DND-41 (cell line): ENCODE data around the gene CCNI2.

ENCODE experiments used
- ATAC-seq: fragments of 200-7000 bp; cut with Tn5 transposase; 3 replicates; pipeline ENCODE4 v1.9.1; 2021; ENCODE audit warnings: low read depth; ENCODE audit not compliant: insufficient read depth
- DNase-seq: peaks from one replicate; pipeline ENCODE4 v3.0.0-alpha.2; 2020
- H2AFZ ChIP-seq: 2 replicates; pipeline ENCODE4 v1.6.0; 2012; ENCODE audit warnings: low read depth, low read length
- H3K27ac ChIP-seq: 2 replicates; pipeline ENCODE4 v1.5.1; 2012; ENCODE audit warnings: low read length, inconsistent platforms
- H3K27me3 ChIP-seq: fragments of 200-600 bp; sonication (generic); 2 replicates; pipeline ENCODE4 v1.6.0; 2012; ENCODE audit warnings: low read length, mild to moderate bottlenecking, inconsistent platforms; ENCODE audit not compliant: insufficient read depth, poor library complexity
- H3K36me3 ChIP-seq: 2 replicates; pipeline ENCODE4 v1.5.1; 2012; ENCODE audit warnings: low read length, inconsistent platforms; ENCODE audit not compliant: insufficient read depth
- H3K4me1 ChIP-seq: 2 replicates; pipeline ENCODE4 v1.5.1; 2012; ENCODE audit warnings: mild to moderate bottlenecking, low read length; ENCODE audit not compliant: insufficient read depth
- H3K4me2 ChIP-seq: 2 replicates; pipeline ENCODE4 v1.6.0; 2012; ENCODE audit warnings: mild to moderate bottlenecking, moderate library complexity, low read length, inconsistent platforms; ENCODE audit not compliant: insufficient read depth
- H3K4me3 ChIP-seq, 2 experiments: fragments of 200-600 bp in 1 of 2; shearing (Covaris generic) in 1 of 2; 2 replicates each; pipeline ENCODE4 v1.5.1; 2012 to 2016; ENCODE audit warnings: inconsistent platforms in 2 of 2, low read length in 2 of 2, mild to moderate bottlenecking in 2 of 2, low read depth in 1 of 2, moderate library complexity in 1 of 2
- H3K79me2 ChIP-seq: 2 replicates; pipeline ENCODE4 v1.6.0; 2012; ENCODE audit warnings: low read length, inconsistent platforms; ENCODE audit not compliant: insufficient read depth
- H3K9ac ChIP-seq: 2 replicates; pipeline ENCODE4 v1.6.0; 2012; ENCODE audit warnings: low read depth, mild to moderate bottlenecking, inconsistent platforms, low read length, moderate library complexity
- H3K9me3 ChIP-seq: 2 replicates; pipeline ENCODE4 v1.5.1; 2012; ENCODE audit warnings: low read length, moderate library complexity, mild to moderate bottlenecking, inconsistent platforms; ENCODE audit not compliant: insufficient read depth, severe bottlenecking
- H4K20me1 ChIP-seq: 2 replicates; pipeline ENCODE4 v1.6.0; 2012; ENCODE audit warnings: low read length; ENCODE audit not compliant: insufficient read depth
- EZH2 ChIP-seq: IDR thresholded peaks from 3 replicates; pipeline ENCODE4 v1.6.1; 2012; ENCODE audit warnings: borderline replicate concordance, low read depth, mild to moderate bottlenecking, moderate library complexity, low read length, inconsistent platforms; ENCODE audit not compliant: severe bottlenecking
- TF ChIP-seq, protein P1 (sequence below): IDR thresholded peaks from 2 replicates; pipeline ENCODE4 v1.5.1; 2012; ENCODE audit warnings: borderline replicate concordance, low read length, moderate library complexity, mild to moderate bottlenecking; ENCODE audit not compliant: poor library complexity, severe bottlenecking; ENCODE audit errors: extremely low read depth

Gene CCNI2

DNA sequence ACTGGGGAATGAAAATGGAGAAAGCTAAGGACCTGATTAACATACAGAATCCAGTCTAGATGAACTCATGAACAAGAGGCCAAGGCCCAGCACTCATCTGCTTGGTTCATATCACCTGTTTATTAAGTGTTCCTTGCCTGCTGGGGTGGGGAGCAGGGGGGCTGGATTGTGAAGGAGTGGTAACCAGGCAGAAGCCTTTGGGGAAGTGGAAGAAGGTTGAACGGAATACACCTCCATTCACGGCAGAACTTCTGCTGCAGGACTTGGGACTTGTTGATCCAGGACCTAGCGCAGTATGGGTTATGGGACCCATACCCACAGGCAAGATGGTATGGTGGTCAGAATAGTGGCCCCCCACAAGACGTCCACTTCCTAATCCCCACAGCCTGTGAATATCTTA, 38.6 kb downstream of the CCNI2 start:
- no peaks in the 10 kb centered on the region for H3K79me2 ChIP-seq
- no peak for TF ChIP-seq EZH2
- H3K36me3 ChIP-seq: no peaks in the 10 kb centered on the region
- H3K4me1 ChIP-seq: 0 out of 2 replicates have a peak, but pooled peaks cover under 1% of the 10 kb centered on the region
- no peak for DNase-seq
- no peaks in the 10 kb centered on the region for H3K9me3 ChIP-seq
- ATAC-seq: no peak
- no peak overlapping the region for H3K4me2 ChIP-seq
- no peak overlapping the region for H3K27ac ChIP-seq
- no peak overlapping the region for H2AFZ ChIP-seq
- no peak overlapping the region for H3K4me3 ChIP-seq
- H3K9ac ChIP-seq: no peak overlapping the region
- H4K20me1 ChIP-seq: no peaks in the 10 kb centered on the region
- H3K27me3 ChIP-seq: peaks cover 22% of the 10 kb centered on the region

DNA sequence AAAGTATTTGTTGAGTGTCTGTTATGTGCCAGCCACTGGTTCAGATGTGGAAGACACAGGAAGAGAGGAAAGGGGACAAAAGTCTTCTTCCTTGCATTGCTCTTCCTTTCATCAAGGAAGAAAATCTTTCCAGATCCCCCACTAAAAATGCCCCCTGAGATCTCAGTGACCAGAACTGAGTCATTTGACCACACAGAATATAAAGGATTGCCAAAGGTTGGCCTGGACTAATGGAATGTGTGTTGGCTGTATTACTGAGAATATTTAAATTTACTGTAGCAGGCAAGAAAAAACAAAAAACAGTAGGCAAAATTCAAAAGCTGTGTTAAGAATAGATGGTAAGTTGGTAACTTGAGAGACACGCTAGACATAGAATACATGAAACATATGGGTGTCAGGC, 39.9 kb downstream of the CCNI2 start:
- Histone ChIP-seq H3K36me3 (no peaks in the 10 kb centered on the region), H2AFZ (no peak overlapping the region), H3K9me3 (no peaks in the 10 kb centered on the region), H3K27me3 (peaks cover 17% of the 10 kb centered on the region), H3K9ac (no peak overlapping the region), H3K4me1 (no peaks in the 10 kb centered on the region), H4K20me1 (no peaks in the 10 kb centered on the region), H3K79me2 (no peaks in the 10 kb centered on the region), H3K27ac (no peak overlapping the region), H3K4me3 (no peak overlapping the region), H3K4me2 (no peak overlapping the region)
- TF ChIP-seq, protein P1, sequence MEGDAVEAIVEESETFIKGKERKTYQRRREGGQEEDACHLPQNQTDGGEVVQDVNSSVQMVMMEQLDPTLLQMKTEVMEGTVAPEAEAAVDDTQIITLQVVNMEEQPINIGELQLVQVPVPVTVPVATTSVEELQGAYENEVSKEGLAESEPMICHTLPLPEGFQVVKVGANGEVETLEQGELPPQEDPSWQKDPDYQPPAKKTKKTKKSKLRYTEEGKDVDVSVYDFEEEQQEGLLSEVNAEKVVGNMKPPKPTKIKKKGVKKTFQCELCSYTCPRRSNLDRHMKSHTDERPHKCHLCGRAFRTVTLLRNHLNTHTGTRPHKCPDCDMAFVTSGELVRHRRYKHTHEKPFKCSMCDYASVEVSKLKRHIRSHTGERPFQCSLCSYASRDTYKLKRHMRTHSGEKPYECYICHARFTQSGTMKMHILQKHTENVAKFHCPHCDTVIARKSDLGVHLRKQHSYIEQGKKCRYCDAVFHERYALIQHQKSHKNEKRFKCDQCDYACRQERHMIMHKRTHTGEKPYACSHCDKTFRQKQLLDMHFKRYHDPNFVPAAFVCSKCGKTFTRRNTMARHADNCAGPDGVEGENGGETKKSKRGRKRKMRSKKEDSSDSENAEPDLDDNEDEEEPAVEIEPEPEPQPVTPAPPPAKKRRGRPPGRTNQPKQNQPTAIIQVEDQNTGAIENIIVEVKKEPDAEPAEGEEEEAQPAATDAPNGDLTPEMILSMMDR: no peak
- TF ChIP-seq EZH2: no peak
- ATAC-seq (no peak), DNase-seq (no peak)

DNA sequence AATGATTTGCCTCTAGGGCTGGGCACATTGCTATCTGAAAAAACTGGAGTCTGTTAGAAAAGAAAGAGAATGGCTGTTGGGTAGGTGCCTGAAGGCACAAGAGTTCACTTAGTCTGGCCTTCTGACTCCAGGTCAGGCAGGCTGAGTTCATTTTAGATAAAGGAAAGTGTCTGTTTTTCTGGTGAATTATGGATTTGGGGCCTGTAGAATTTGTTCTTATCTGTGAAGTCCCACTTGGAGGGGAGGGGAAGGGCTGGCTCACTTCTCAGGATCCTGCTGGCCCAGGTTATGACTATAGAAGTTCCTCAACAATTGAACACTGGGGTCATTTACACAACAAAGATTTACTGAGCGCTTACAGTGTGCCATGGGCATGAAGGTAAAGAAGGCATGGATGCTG, 41.3 kb downstream of the CCNI2 start:
- ATAC-seq (no peak), DNase-seq (no peak)
- Histone ChIP-seq H3K79me2 (no peaks in the 10 kb centered on the region), H3K4me3 (no peak overlapping the region), H2AFZ (no peak overlapping the region), H3K27me3 (peaks cover 18% of the 10 kb centered on the region), H3K27ac (no peak overlapping the region), H3K9ac (no peak overlapping the region), H4K20me1 (no peaks in the 10 kb centered on the region), H3K4me2 (no peak overlapping the region), H3K4me1 (no peaks in the 10 kb centered on the region), H3K9me3 (no peaks in the 10 kb centered on the region), H3K36me3 (no peaks in the 10 kb centered on the region)
- TF ChIP-seq, protein P1: no peak
- TF ChIP-seq EZH2: no peak

DNA sequence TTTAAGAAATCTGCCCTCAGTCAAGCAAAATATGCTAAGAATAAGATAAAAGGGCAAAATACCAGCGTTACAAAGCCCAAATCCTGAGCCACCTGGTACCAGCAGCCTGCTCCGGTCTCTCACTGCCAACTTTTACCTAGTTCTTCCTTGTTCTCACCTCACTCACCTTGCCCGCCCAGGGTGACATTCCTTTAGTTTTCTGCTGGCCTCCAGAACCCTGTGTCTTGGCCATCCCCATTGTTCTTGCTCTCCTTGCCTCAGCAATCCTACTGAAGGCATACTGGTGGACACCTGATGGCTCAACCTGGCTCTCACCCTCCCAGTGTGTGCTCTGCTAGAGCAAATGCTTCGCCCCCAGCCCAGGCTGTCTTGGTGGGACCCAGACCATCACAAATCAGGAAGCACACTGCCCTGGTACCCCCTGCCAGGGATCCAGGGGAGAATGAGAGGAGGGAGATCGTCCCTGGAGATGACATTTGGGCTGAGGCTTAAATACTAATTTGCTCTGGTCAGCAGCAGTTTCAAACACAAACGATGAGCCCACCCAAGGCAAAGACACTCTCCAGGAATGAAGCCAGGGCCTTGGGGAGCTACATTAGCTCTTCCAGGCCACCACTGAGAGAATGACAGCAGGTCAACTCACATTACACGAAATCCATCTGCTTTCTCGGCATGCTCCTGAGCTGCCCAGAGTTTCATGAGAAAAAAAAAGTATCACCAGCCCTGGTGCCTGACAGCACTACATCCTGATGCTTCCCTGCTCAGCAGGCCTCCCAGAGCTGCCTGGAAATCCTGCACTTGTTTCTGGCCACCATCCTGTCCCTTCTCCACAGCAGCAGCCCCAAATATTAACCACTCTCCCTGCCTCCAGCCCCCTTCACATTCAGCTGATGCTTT, 42.0 kb downstream of the CCNI2 start:
- Histone ChIP-seq H2AFZ (no peak overlapping the region), H4K20me1 (no peaks in the 10 kb centered on the region), H3K9me3 (no peaks in the 10 kb centered on the region), H3K4me2 (no peak overlapping the region), H3K36me3 (no peaks in the 10 kb centered on the region), H3K27me3 (peaks cover 18% of the 10 kb centered on the region), H3K4me3 (no peak overlapping the region), H3K4me1 (no peaks in the 10 kb centered on the region), H3K79me2 (no peaks in the 10 kb centered on the region), H3K27ac (no peak overlapping the region), H3K9ac (no peak overlapping the region)
- DNase-seq (no peak), ATAC-seq (no peak)
- TF ChIP-seq, protein P1: no peak
- no peak for TF ChIP-seq EZH2
